ENCODE results near the gene STRBP. TPM values are rescaled to one million over a fixed set of nuclear protein-coding genes. Genes with fewer than 3 reads are reported as not detected.

The STRBP gene
- total RNA-seq, 1 donor from 2014 or later: 9.1 TPM

GRCh38 chr9:123087359-123087888 lies 181.0 kb downstream of the STRBP start:
- H3K9me3 ChIP-seq: no peaks in the 10 kb centered on the region
- DNase-seq (ENCODE audit: extremely low spot score in 2 of 2): no peak
- H3K36me3 ChIP-seq: peaks cover 0 to 36% of the 10 kb centered on the region in 2 donors
- intact Hi-C loops (cut with DNase I): no loop called here
- TF ChIP-seq POLR2AphosphoS5 (IDR thresholded peaks at IDR 0.05; ENCODE audit: insufficient read depth in 1 of 2, low read depth in 1 of 2) (no peak), CTCF (IDR thresholded peaks at IDR 0.05) (no peak), POLR2A (IDR thresholded peaks at IDR 0.05) (no peak)
- H3K27ac ChIP-seq: no peak overlapping the region
- no peaks in the 10 kb centered on the region for H3K27me3 ChIP-seq
- H3K4me3 ChIP-seq: no peak overlapping the region
- H3K4me1 ChIP-seq: no peaks in the 10 kb centered on the region

- Histone ChIP-seq H3K27me3 (no peaks in the 10 kb centered on the region), H3K4me1 (no peaks in the 10 kb centered on the region), H3K4me3 (no peak overlapping the region), H3K9me3 (no peaks in the 10 kb centered on the region), H3K36me3 (peaks cover 0 to 30% of the 10 kb centered on the region in 2 donors), H3K27ac (no peak overlapping the region)
- intact Hi-C loops (cut with DNase I): no loop called here
- TF ChIP-seq POLR2A (IDR thresholded peaks at IDR 0.05) (no peak), CTCF (IDR thresholded peaks at IDR 0.05) (no peak), POLR2AphosphoS5 (IDR thresholded peaks at IDR 0.05; ENCODE audit: insufficient read depth in 1 of 2, low read depth in 1 of 2) (no peak)
- DNase-seq (ENCODE audit: extremely low spot score in 2 of 2): no peak
Observed at GRCh38 chr9:123085916-123086315, 182.5 kb downstream of the STRBP start.

GRCh38 chr9:123084256-123084655 lies 184.1 kb downstream of the STRBP start:
- Histone ChIP-seq H3K27ac (no peak overlapping the region), H3K27me3 (no peaks in the 10 kb centered on the region), H3K9me3 (no peaks in the 10 kb centered on the region), H3K4me1 (no peaks in the 10 kb centered on the region), H3K36me3 (peaks cover 0 to 31% of the 10 kb centered on the region in 2 donors), H3K4me3 (no peak overlapping the region)
- TF ChIP-seq CTCF (IDR thresholded peaks at IDR 0.05) (no peak), POLR2AphosphoS5 (IDR thresholded peaks at IDR 0.05; ENCODE audit: insufficient read depth in 1 of 2, low read depth in 1 of 2) (no peak), POLR2A (IDR thresholded peaks at IDR 0.05) (no peak)
- DNase-seq (ENCODE audit: extremely low spot score in 2 of 2): no peak
- intact Hi-C loops (cut with DNase I): no loop called here

- H3K9me3 ChIP-seq: no peaks in the 10 kb centered on the region
- no peaks in the 10 kb centered on the region for H3K27me3 ChIP-seq
- no peak for TF ChIP-seq POLR2A (IDR thresholded peaks at IDR 0.05)
- TF ChIP-seq POLR2AphosphoS5 (IDR thresholded peaks at IDR 0.05; ENCODE audit: insufficient read depth in 1 of 2, low read depth in 1 of 2): no peak
- no peak for TF ChIP-seq CTCF (IDR thresholded peaks at IDR 0.05)
- H3K4me1 ChIP-seq: no peaks in the 10 kb centered on the region
- intact Hi-C loops (cut with DNase I): no loop called here
- no peak overlapping the region for H3K4me3 ChIP-seq
- H3K27ac ChIP-seq: no peak overlapping the region
- no peak for DNase-seq (ENCODE audit: extremely low spot score in 2 of 2)
- peaks cover 0 to 34% of the 10 kb centered on the region in 2 donors for H3K36me3 ChIP-seq
Observed at GRCh38 chr9:123083680-123084079, 184.7 kb downstream of the STRBP start.

- no peak for DNase-seq (ENCODE audit: extremely low spot score in 2 of 2)
- H3K9me3 ChIP-seq: no peaks in the 10 kb centered on the region
- no peaks in the 10 kb centered on the region for H3K4me1 ChIP-seq
- no peak overlapping the region for H3K27ac ChIP-seq
- H3K4me3 ChIP-seq: no peak overlapping the region
- TF ChIP-seq CTCF (IDR thresholded peaks at IDR 0.05): no peak
- TF ChIP-seq POLR2A (IDR thresholded peaks at IDR 0.05): no peak
- no peak for TF ChIP-seq POLR2AphosphoS5 (IDR thresholded peaks at IDR 0.05; ENCODE audit: insufficient read depth in 1 of 2, low read depth in 1 of 2)
- H3K36me3 ChIP-seq: peaks cover 0 to 47% of the 10 kb centered on the region in 2 donors
- intact Hi-C loops (cut with DNase I): no loop called here
- H3K27me3 ChIP-seq: no peaks in the 10 kb centered on the region
Observed at GRCh38 chr9:123081824-123082223, 186.6 kb downstream of the STRBP start.
